ENCODE results near the gene GBGT1. TPM values are rescaled to one million over a fixed set of nuclear protein-coding genes. Genes with fewer than 3 reads are reported as not detected.

Gene GBGT1
- total RNA-seq, 2 donors from 2014 or later, result 15.5 to 16.8 TPM

- Histone ChIP-seq H3K27ac (peak overlapping the region in 1 of 2 donors; percentile 46), H3K4me3 (peak overlapping the region in 1 of 2 donors; percentile 42), H3K9me3 (peaks cover 0 to 5% of the 10 kb centered on the region in 2 donors), H3K27me3 (no peaks in the 10 kb centered on the region), H3K4me1 (no peaks in the 10 kb centered on the region), H3K36me3 (no peaks in the 10 kb centered on the region)
- DNase-seq (ENCODE audit: low spot score), result no peak
- no peak for TF ChIP-seq CTCF (IDR thresholded peaks at IDR 0.05)
These were observed 36.1 kb upstream of the GBGT1 start for GRCh38 chr9:133199648-133200321.

GRCh38 chr9:133195029-133195428 lies 31.3 kb upstream of the GBGT1 start:
- no peak for TF ChIP-seq CTCF (IDR thresholded peaks at IDR 0.05)
- Histone ChIP-seq H3K36me3 (no peaks in the 10 kb centered on the region), H3K4me1 (no peaks in the 10 kb centered on the region), H3K9me3 (peaks cover 0 to 8% of the 10 kb centered on the region in 2 donors), H3K4me3 (no peak overlapping the region), H3K27ac (no peak overlapping the region), H3K27me3 (no peaks in the 10 kb centered on the region)
- no peak for DNase-seq (ENCODE audit: low spot score)

- TF ChIP-seq CTCF (IDR thresholded peaks at IDR 0.05), result no peak
- Histone ChIP-seq H3K27me3 (no peaks in the 10 kb centered on the region), H3K36me3 (no peaks in the 10 kb centered on the region), H3K9me3 (peaks cover 0 to 8% of the 10 kb centered on the region in 2 donors), H3K4me1 (no peaks in the 10 kb centered on the region), H3K4me3 (no peak overlapping the region), H3K27ac (no peak overlapping the region)
- DNase-seq (ENCODE audit: low spot score), result no peak
These were observed 30.9 kb upstream of the GBGT1 start for GRCh38 chr9:133194597-133194996.

GRCh38 chr9:133191989-133192388 lies 28.3 kb upstream of the GBGT1 start:
- no peak for DNase-seq (ENCODE audit: low spot score)
- H3K9me3 ChIP-seq, result peaks cover 0 to 8% of the 10 kb centered on the region in 2 donors
- no peak for TF ChIP-seq CTCF (IDR thresholded peaks at IDR 0.05)
- no peak overlapping the region for H3K4me3 ChIP-seq
- H3K27ac ChIP-seq, result no peak overlapping the region
- no peaks in the 10 kb centered on the region for H3K36me3 ChIP-seq
- H3K27me3 ChIP-seq, result no peaks in the 10 kb centered on the region
- no peaks in the 10 kb centered on the region for H3K4me1 ChIP-seq

GRCh38 chr9:133189826-133190225 lies 26.1 kb upstream of the GBGT1 start:
- Histone ChIP-seq H3K27ac (no peak overlapping the region), H3K9me3 (peaks cover 0 to 3% of the 10 kb centered on the region in 2 donors), H3K4me1 (peaks cover 0 to 7% of the 10 kb centered on the region in 2 donors), H3K4me3 (no peak overlapping the region), H3K36me3 (no peaks in the 10 kb centered on the region), H3K27me3 (no peaks in the 10 kb centered on the region)
- DNase-seq (ENCODE audit: low spot score), result no peak
- TF ChIP-seq CTCF (IDR thresholded peaks at IDR 0.05), result no peak

GRCh38 chr9:133188843-133189180 lies 25.1 kb upstream of the GBGT1 start:
- H3K4me1 ChIP-seq, result peaks cover 0 to 7% of the 10 kb centered on the region in 2 donors
- no peaks in the 10 kb centered on the region for H3K36me3 ChIP-seq
- no peaks in the 10 kb centered on the region for H3K27me3 ChIP-seq
- H3K27ac ChIP-seq, result no peak overlapping the region
- DNase-seq (ENCODE audit: low spot score), result no peak
- no peak for TF ChIP-seq CTCF (IDR thresholded peaks at IDR 0.05)
- no peak overlapping the region for H3K4me3 ChIP-seq
- H3K9me3 ChIP-seq, result no peaks in the 10 kb centered on the region
